BJ (cell line): Measurements from ENCODE around the gene GFOD1. TPM values are rescaled to one million over a fixed set of nuclear protein-coding genes. Genes with fewer than 3 reads are reported as not detected.
A peak's percentile ranks its signal among the peaks of the same experiment; 100 is the strongest.

Experiments used
- CTCF ChIA-PET: fragments of 350-600 bp; formaldehyde crosslinking; extraction: SDS; loops from one replicate; lab custom pipeline; 2021; ENCODE audit warnings: antibody characterized with exemption, inconsistent platforms; lab: Yijun Ruan, JAX
- POLR2A ChIA-PET: fragments of 300-600 bp; sonication (Branson Sonifier 250); formaldehyde crosslinking; extraction: SDS; loops from one replicate; lab custom pipeline; 2021; ENCODE audit warnings: antibody characterized with exemption; lab: Charles Lee
- DNase-seq: peaks from one replicate; pipeline ENCODE4 v3.0.0-alpha.2; 2011; ENCODE audit warnings: low read depth
- H3K27me3 ChIP-seq: 2 replicates; pipeline ENCODE4 v1.6.0; 2011; ENCODE audit warnings: low read length; ENCODE audit not compliant: control insufficient read depth, insufficient read depth
- H3K36me3 ChIP-seq: 2 replicates; pipeline ENCODE4 v1.5.1; 2011; ENCODE audit warnings: low read length; ENCODE audit not compliant: control insufficient read depth, insufficient read depth
- H3K4me3 ChIP-seq: 2 replicates; pipeline ENCODE4 v1.5.1; 2011; ENCODE audit warnings: low read depth, mild to moderate bottlenecking, control low read depth, low read length
- polyA minus RNA-seq: library from RNA; depleted of rRNA, polyadenylated mRNA; stranded (reverse); fragments of >200 nt; gene quantifications from 2 replicates; pipeline ENCODE4 v1.2.3, GENCODE V29; 2011; rRNA and poly(A)+ RNA removed
- polyA plus RNA-seq: library from polyadenylated mRNA; depleted of rRNA; stranded (reverse); fragments of >200 nt; gene quantifications from 2 replicates; pipeline ENCODE4 v1.2.3, GENCODE V29; 2011; rRNA removed
- TF ChIP-seq, protein P1 (sequence below): IDR thresholded peaks from 2 replicates; pipeline ENCODE4 v1.5.1; 2011; ENCODE audit warnings: low read depth, mild to moderate bottlenecking, control low read depth, inconsistent platforms, low read length, moderate library complexity; ENCODE audit not compliant: insufficient read depth

GFOD1 gene, protein sequence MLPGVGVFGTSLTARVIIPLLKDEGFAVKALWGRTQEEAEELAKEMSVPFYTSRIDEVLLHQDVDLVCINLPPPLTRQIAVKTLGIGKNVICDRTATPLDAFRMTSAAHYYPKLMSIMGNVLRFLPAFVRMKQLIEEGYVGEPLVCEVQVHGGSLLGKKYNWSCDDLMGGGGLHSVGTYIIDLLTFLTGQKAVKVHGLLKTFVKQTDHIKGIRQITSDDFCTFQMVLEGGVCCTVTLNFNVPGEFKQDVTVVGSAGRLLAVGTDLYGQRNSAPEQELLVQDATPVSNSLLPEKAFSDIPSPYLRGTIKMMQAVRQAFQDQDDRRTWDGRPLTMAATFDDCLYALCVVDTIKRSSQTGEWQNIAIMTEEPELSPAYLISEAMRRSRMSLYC
- polyA plus RNA-seq (0.76 and 0.89 TPM in 2 replicates), polyA minus RNA-seq (1.7 and 1.9 TPM in 2 replicates)

DNA sequence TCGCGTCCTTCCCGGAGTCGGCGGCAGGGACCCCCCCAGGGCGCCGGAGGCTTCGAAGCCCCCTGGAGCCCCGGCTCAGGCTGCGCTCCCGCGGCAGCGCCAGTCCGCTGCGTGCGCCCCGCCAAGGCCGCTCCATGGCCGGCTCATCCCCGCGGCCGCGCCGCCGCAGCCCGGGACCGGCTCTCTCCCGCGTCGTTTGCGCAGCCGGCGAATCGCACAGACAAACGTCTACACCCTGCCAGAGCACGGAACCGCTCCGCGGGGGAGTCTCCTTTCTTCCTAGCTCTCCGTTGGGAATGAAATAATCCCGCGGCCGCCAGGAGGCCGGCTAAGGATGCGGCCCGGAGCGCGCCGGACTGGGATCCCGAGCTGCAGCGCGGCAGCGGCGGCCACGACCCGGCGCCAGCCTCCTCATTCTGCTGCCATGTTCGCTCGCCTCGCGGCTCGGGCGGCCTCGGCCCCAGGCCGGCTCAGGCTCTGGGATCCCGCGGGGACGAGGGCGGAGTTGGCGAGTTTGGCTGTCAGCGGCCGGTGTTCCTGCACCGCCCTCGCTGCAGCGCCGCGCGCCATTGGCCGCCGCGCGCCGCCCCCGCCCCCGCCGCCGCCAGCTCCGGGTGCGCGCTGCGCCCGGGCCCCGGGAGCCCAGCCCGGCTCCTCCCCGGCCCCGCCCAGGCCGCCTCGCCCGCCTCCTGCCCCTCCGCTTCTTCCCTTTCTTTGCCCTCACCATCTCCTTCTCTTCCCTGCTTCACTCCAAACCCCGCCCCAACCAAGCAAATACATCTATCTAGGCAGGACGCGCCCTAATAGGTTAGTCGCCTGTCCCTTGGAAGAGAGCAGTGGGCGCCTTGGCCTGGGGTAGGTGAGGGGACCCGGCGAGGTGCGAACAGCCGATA, at the start of gene GFOD1:
Gene GFOD1 (minus strand): TSS at position 479 of the 893 bp plus-strand sequence. CDS start 710 bp downstream, outside the sequence.
- POLR2A ChIA-PET: no interaction called here

DNA sequence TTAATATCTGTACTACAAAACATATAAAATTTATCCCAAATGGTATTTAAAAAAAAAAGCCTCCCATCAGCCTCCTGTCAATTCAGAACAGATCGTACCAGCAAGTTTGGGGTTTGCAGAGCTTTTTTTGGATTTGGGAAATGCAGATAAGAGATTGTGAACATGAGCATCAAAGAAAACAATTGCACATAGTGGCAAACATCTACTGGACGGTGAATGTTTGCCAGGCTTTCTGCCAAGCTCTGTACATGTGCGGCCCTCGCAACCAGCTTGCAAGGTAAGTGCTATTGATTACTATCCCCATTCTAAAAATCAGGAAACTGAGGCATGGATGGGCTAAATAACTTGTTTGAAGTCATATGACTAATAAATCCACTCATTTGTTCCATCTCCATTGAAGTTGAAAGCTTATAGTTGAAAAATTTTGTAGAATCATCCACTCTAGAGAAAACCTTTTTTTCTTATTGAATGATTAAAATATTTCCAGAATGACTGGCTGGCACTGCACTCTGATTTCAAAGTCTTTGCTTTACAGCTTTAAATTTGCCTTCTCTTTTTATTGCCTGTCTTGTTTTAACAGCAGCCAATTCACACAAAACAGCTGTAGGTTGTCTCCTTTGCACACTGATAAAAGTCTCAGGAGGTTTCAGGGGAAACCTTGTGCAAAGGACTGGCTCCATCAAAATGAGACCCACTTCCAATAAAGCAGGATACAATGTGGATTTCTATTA, 49.6 kb upstream of the GFOD1 start:
- Histone ChIP-seq H3K36me3 (no peaks in the 10 kb centered on the region), H3K4me3 (no peak overlapping the region), H3K27me3 (0 out of 2 replicates have a peak, but pooled peaks cover 2% of the 10 kb centered on the region)
- TF ChIP-seq, protein P1, sequence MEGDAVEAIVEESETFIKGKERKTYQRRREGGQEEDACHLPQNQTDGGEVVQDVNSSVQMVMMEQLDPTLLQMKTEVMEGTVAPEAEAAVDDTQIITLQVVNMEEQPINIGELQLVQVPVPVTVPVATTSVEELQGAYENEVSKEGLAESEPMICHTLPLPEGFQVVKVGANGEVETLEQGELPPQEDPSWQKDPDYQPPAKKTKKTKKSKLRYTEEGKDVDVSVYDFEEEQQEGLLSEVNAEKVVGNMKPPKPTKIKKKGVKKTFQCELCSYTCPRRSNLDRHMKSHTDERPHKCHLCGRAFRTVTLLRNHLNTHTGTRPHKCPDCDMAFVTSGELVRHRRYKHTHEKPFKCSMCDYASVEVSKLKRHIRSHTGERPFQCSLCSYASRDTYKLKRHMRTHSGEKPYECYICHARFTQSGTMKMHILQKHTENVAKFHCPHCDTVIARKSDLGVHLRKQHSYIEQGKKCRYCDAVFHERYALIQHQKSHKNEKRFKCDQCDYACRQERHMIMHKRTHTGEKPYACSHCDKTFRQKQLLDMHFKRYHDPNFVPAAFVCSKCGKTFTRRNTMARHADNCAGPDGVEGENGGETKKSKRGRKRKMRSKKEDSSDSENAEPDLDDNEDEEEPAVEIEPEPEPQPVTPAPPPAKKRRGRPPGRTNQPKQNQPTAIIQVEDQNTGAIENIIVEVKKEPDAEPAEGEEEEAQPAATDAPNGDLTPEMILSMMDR: no peak
- POLR2A ChIA-PET: no interaction called here
- CTCF ChIA-PET: interaction anchor here (0.6 to 2.5 kb wide), 10 partner anchors 10 to 643 kb away, joined by 3 to 24 read pairs (median 8); no protein-coding TSS in a partner anchor
- DNase-seq: no peak

More for the DNA sequence above, at the start of gene GFOD1:
- CTCF ChIA-PET: interaction anchor here (1.0 to 1.9 kb wide), 7 partner anchors 11 to 128 kb away, joined by 3 to 7 read pairs (median 3); partner anchors contain the start of genes NOL7 and SIRT5
- Histone ChIP-seq H3K4me3 (peak within 1 kb of the TSS; percentile 57), H3K36me3 (no peaks in the 10 kb centered on the region), H3K27me3 (no peaks in the 10 kb centered on the region)
- TF ChIP-seq, protein P1: no peak; the same call in 1 of the 2 replicates
- DNase-seq: peak; percentile 31

DNA sequence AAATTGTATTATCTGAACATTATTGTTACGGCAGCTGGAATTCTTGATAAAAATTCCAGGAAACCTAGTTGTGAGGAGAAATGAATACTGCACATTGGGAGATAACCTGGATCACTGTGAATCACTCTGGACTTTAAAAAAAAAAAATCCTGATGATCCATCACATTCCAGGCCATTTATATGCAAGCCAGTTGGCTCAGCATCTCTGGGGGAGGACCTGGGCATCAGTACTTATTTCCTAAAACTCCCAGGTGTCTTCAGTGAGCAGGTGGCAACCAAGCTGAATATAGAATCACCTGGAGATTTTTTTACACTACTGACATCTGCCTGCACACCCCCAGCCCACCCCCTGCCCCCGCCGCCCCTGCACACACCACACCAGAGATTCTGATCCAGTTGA, 47.9 kb upstream of the GFOD1 start:
- H3K4me3 ChIP-seq: no peak overlapping the region
- CTCF ChIA-PET: interaction anchor here (0.6 to 2.1 kb wide), 3 partner anchors 8 to 198 kb away, joined by 3 to 5 read pairs (median 3); no protein-coding TSS in a partner anchor
- no peak for DNase-seq
- H3K27me3 ChIP-seq: 0 out of 2 replicates have a peak, but pooled peaks cover 2% of the 10 kb centered on the region
- POLR2A ChIA-PET: no interaction called here
- no peaks in the 10 kb centered on the region for H3K36me3 ChIP-seq
- TF ChIP-seq, protein P1: no peak

DNA sequence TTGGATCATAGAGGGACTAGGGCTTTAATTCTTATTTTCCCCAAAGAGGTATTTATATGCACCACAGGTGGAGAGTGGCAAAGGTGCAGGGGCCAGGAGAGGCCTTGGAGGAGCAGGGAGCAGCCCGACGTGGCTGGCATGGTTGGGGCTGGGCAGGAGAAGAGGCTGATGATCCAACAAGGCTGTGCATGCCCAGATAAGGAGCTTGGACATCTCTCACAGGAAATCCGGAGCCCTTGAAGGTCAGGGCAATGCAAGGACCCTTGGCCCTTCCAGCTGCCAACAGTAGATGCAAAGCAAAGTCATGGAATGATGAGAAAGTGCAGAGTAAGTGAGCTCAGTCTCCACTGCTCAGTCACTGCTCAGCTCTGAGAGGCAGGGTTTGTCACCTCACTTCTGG, 47.1 kb upstream of the GFOD1 start:
- no peak for DNase-seq
- Histone ChIP-seq H3K4me3 (no peak overlapping the region), H3K36me3 (no peaks in the 10 kb centered on the region), H3K27me3 (0 out of 2 replicates have a peak, but pooled peaks cover 2% of the 10 kb centered on the region)
- TF ChIP-seq, protein P1: no peak
- ChIA-PET POLR2A (no interaction called here), CTCF (interaction anchor here (1.0 to 2.1 kb wide), 2 partner anchors 9 to 197 kb away, joined by 3 to 5 read pairs; no protein-coding TSS in a partner anchor)
